ENCODE data around the gene DPF1.

DNA sequence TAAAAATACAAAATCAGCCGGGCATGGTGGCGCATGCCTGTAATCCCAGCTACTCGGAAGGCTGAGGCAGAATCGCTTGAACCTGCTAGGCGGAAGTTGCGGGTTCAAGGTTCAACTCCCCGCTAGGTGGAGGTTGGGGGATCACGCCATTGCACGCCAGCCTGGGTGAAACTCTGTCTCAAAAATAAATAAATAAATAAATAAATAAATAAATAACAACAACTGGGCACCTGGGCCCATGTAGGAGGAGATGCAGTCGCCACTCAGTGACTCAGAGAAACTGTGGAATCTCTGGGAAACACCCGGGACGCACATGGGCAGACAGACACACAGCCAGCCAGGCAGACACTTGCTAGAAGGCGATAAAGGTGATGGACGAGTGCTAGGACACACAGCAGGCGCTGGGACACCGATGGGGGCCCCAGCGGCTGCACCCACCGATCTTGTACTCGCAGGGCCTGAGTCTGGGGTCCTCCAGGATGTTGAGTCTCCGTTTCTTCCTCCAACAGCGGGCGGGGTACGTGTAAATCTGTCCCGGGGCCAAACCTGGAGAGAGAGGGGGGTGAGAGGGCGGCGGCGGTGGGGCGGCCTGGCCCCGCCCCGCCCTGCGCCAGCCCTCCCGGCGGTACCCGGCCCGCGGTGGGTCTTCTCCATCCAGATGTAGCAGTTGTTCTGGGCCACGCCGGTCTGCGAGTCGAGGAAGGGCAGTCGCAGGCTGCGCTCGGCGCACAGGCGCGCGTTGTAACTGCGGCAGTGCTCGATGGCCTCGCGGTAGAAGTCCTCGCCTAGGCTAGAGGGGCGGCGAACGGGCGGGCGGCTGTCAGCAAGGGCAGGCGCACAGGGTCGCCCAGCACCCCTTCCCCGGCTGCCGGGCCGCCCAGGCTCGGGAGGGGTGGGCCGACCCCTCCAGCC lies 1.8 kb downstream of the DPF1 start:
- TF ChIP-seq, protein P1, sequence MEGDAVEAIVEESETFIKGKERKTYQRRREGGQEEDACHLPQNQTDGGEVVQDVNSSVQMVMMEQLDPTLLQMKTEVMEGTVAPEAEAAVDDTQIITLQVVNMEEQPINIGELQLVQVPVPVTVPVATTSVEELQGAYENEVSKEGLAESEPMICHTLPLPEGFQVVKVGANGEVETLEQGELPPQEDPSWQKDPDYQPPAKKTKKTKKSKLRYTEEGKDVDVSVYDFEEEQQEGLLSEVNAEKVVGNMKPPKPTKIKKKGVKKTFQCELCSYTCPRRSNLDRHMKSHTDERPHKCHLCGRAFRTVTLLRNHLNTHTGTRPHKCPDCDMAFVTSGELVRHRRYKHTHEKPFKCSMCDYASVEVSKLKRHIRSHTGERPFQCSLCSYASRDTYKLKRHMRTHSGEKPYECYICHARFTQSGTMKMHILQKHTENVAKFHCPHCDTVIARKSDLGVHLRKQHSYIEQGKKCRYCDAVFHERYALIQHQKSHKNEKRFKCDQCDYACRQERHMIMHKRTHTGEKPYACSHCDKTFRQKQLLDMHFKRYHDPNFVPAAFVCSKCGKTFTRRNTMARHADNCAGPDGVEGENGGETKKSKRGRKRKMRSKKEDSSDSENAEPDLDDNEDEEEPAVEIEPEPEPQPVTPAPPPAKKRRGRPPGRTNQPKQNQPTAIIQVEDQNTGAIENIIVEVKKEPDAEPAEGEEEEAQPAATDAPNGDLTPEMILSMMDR (IDR thresholded peaks at IDR 0.05) = no peak
- TF ChIP-seq POLR2AphosphoS5 (IDR thresholded peaks at IDR 0.05) = no peak
